ENCODE results near the gene ALAS1.

- TF ChIP-seq POLR2A (IDR thresholded peaks at IDR 0.05; ENCODE audit: extremely low read depth, insufficient read length): peak; percentile 62
- TF ChIP-seq, protein P1, sequence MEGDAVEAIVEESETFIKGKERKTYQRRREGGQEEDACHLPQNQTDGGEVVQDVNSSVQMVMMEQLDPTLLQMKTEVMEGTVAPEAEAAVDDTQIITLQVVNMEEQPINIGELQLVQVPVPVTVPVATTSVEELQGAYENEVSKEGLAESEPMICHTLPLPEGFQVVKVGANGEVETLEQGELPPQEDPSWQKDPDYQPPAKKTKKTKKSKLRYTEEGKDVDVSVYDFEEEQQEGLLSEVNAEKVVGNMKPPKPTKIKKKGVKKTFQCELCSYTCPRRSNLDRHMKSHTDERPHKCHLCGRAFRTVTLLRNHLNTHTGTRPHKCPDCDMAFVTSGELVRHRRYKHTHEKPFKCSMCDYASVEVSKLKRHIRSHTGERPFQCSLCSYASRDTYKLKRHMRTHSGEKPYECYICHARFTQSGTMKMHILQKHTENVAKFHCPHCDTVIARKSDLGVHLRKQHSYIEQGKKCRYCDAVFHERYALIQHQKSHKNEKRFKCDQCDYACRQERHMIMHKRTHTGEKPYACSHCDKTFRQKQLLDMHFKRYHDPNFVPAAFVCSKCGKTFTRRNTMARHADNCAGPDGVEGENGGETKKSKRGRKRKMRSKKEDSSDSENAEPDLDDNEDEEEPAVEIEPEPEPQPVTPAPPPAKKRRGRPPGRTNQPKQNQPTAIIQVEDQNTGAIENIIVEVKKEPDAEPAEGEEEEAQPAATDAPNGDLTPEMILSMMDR (IDR thresholded peaks at IDR 0.05; ENCODE audit: low read depth, low read length): no peak
Measured at GRCh38 chr3:52154135-52155094, 43.5 kb upstream of the ALAS1 start, which contains the start of gene POC1A.
